Sigmoid colon (tissue), 3 donors: Measurements from ENCODE around the gene IL1RAPL1.

Experiments used
- POLR2A ChIP-seq, 2 donors: fragments of 450-650 bp; IDR thresholded peaks; one replicate each; pipeline ENCODE4 v1.6.1; 2016; ENCODE audit warnings: antibody characterized with exemption in 2 of 2, mild to moderate bottlenecking in 2 of 2, moderate library complexity in 2 of 2
- TF ChIP-seq, protein P1 (sequence below), 4 experiments: fragments of 450-650 bp in 3 of 4; fragments of 200-600 bp in 1 of 4; IDR thresholded peaks; one replicate each; pipeline ENCODE4 v1.5.1; 2016 to 2019; ENCODE audit warnings: antibody characterized with exemption in 4 of 4, mild to moderate bottlenecking in 3 of 4, moderate library complexity in 2 of 4

DNA sequence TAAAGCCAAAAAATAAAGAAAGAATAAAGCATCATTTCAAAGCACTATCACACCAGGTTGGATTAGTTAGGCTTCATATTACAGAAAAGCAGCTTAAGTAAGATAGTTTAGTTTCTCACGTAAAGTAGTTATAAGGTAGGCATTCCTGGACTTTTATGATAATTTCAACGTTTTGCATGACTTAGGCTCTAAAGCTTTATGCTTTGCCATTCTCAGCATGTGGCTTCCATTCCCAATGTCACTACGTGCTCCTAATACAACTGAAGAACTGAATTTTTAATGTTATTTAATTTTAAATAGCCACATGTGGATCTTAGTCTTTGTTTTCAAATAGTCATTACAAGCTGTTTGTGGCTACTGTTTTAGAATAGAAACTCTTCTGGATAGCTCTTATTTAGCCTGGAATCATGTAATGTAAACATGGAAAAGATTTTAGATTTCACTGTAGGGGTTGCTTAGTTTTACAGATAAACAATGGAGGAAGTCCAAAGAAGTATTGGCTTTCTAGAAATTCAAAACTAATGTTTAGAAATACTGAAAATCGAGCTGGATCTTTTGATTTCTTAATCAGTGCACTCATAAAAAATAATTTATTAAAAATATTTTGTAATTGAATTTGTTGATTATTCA, 710.0 kb downstream of the IL1RAPL1 start:
- TF ChIP-seq, protein P1, sequence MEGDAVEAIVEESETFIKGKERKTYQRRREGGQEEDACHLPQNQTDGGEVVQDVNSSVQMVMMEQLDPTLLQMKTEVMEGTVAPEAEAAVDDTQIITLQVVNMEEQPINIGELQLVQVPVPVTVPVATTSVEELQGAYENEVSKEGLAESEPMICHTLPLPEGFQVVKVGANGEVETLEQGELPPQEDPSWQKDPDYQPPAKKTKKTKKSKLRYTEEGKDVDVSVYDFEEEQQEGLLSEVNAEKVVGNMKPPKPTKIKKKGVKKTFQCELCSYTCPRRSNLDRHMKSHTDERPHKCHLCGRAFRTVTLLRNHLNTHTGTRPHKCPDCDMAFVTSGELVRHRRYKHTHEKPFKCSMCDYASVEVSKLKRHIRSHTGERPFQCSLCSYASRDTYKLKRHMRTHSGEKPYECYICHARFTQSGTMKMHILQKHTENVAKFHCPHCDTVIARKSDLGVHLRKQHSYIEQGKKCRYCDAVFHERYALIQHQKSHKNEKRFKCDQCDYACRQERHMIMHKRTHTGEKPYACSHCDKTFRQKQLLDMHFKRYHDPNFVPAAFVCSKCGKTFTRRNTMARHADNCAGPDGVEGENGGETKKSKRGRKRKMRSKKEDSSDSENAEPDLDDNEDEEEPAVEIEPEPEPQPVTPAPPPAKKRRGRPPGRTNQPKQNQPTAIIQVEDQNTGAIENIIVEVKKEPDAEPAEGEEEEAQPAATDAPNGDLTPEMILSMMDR (IDR thresholded peaks at IDR 0.05), result no peak
- TF ChIP-seq POLR2A (IDR thresholded peaks at IDR 0.05), result no peak
